ENCODE measurements around the gene LIMCH1.
"Not testable (repeated sequence)": the region's sequence is repeated elsewhere in the genome, so short reads cannot be mapped to it uniquely, and the experiment has no call there.

Gene LIMCH1

DNA sequence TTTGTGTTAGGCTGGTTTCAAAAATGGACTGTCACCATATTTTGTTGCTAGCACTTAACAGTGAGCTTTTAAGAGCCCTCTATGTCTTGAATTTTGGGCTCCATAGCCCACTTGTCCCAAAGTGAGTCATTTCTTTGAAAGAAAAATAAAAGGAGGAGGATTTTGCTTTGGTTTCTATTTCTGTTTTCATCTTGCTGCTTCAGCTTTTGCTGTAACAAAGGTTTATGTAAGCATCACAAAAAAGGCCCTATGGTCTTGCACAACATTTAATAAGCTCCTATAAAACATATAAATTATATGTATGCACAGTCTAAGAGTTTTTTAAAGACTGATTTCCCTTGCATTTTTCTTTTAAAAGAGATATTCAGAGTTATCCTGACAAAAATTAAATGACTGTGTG lies 105.4 kb downstream of the LIMCH1 start:
- Histone ChIP-seq H3K27me3 (ENCODE audit: control insufficient read depth in 5 of 5, insufficient read depth in 4 of 5, low read length in 5 of 5) (no peaks in the 10 kb centered on the region), H3K9me3 (ENCODE audit: control insufficient read depth in 5 of 5, low read length in 5 of 5) (no peaks in the 10 kb centered on the region), H3K4me1 (ENCODE audit: control insufficient read depth in 5 of 5, insufficient read depth in 5 of 5, low read length in 5 of 5) (peaks cover 0 to 21% (median 14%) of the 10 kb centered on the region in 5 donors), H3K9ac (ENCODE audit: low read length in 5 of 5) (no peak overlapping the region), H3K27ac (ENCODE audit: low read depth, low read length) (no peak overlapping the region), H3K4me3 (ENCODE audit: low read depth in 1 of 5, low read length in 5 of 5) (no peak overlapping the region), H3K36me3 (ENCODE audit: control insufficient read depth in 5 of 5, insufficient read depth in 5 of 5, low read length in 5 of 5) (peaks cover 14 to 27% (median 21%) of the 10 kb centered on the region in 5 donors)

DNA sequence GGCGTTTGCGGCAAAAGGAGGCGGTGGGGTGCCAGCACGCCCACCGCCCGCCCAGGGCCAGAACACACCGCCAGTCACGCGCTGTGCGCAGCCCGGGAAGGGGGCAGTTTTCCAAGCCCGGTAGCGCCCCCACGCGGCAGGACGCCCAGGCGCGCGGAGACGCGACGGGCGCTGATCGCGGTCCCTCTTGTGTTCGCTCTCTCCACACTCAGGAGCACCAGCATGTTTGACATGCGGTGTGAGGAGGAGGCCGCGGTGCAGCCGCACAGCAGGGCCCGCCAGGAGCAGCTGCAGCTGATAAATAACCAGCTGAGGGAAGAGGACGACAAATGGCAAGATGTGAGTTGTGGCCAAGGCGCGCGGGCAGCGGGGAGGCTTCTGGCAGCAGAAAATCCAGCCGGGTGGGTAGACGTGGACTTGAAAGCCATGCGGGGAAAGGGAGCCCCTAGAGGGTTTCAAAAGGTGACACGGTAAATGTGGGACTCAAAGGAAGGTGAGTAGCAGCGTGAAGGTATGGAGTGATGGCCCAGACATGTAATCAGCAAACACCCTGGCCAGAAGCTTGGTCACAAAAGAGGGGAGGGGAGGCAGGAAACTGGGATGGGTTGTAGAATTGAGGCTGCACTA lies 106.4 kb downstream of the LIMCH1 start:
- Histone ChIP-seq H3K36me3 (ENCODE audit: control insufficient read depth in 5 of 5, insufficient read depth in 5 of 5, low read length in 5 of 5) (peaks cover 12 to 25% (median 22%) of the 10 kb centered on the region in 5 donors), H3K27ac (ENCODE audit: low read depth, low read length) (no peak overlapping the region), H3K9ac (ENCODE audit: low read length in 5 of 5) (no peak overlapping the region), H3K4me1 (ENCODE audit: control insufficient read depth in 5 of 5, insufficient read depth in 5 of 5, low read length in 5 of 5) (peaks cover 0 to 21% (median 17%) of the 10 kb centered on the region in 5 donors), H3K4me3 (ENCODE audit: low read depth in 1 of 5, low read length in 5 of 5) (peak overlapping the region in 2 of 5 donors; percentile 13 to 28), H3K9me3 (ENCODE audit: control insufficient read depth in 5 of 5, low read length in 5 of 5) (no peaks in the 10 kb centered on the region), H3K27me3 (ENCODE audit: control insufficient read depth in 5 of 5, insufficient read depth in 4 of 5, low read length in 5 of 5) (no peaks in the 10 kb centered on the region)

DNA sequence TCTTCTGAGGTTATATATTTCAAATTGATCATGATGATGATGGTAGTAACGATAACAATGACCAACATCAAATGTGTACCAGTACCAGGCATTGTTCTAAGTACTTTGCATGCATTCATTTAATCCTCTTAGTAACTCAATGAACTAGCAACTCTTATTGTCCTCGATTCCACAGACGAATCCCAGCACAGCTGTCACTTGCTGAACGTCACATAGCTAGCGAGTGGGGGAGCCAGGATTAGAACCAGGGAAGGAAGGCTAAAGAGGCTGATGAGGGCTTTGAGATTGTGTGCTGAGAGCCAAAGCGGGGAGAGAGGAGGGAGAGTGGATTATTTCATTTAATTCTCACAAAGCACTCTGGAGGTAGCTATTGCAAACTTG lies 106.9 kb downstream of the LIMCH1 start:
- Histone ChIP-seq H3K36me3 (ENCODE audit: control insufficient read depth in 5 of 5, insufficient read depth in 5 of 5, low read length in 5 of 5) (peaks cover 12 to 27% (median 26%) of the 10 kb centered on the region in 5 donors), H3K9ac (ENCODE audit: low read length in 5 of 5) (no peak overlapping the region), H3K9me3 (ENCODE audit: control insufficient read depth in 5 of 5, low read length in 5 of 5) (no peaks in the 10 kb centered on the region), H3K4me3 (ENCODE audit: low read depth in 1 of 5, low read length in 5 of 5) (no peak overlapping the region), H3K27ac (ENCODE audit: low read depth, low read length) (no peak overlapping the region), H3K4me1 (ENCODE audit: control insufficient read depth in 5 of 5, insufficient read depth in 5 of 5, low read length in 5 of 5) (peaks cover 0 to 21% (median 17%) of the 10 kb centered on the region in 5 donors), H3K27me3 (ENCODE audit: control insufficient read depth in 5 of 5, insufficient read depth in 4 of 5, low read length in 5 of 5) (no peaks in the 10 kb centered on the region)

DNA sequence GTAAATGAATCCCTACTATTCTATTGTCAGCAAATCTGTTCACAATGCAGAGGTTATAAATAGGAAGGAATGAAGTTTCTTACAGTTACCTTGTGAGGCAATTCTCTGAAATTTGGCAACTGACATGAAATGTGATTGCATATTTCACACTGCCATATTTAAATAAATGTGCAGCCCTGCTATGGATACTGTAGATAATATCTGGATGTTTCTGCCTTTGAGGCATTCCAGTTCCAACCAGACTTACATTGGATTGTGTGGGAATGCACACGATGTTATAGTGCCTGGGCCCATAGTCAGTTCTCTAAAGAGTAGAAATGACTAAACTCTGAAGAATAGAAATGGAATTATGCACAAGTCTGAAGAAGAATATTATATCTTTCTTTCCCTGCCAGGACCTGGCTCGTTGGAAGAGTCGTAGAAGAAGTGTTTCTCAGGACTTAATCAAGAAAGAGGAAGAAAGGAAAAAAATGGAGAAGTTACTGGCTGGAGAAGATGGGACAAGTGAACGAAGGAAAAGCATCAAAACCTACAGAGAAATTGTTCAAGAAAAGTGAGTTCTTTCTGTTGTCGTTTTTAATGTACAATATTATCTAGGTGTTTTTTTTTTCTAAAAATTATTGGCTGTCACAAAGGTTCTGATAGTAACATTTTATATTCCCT lies 107.9 kb downstream of the LIMCH1 start:
- Histone ChIP-seq H3K36me3 (ENCODE audit: control insufficient read depth in 5 of 5, insufficient read depth in 5 of 5, low read length in 5 of 5) (peaks cover 12 to 37% (median 33%) of the 10 kb centered on the region in 5 donors), H3K9me3 (ENCODE audit: control insufficient read depth in 5 of 5, low read length in 5 of 5) (no peaks in the 10 kb centered on the region), H3K4me1 (ENCODE audit: control insufficient read depth in 5 of 5, insufficient read depth in 5 of 5, low read length in 5 of 5) (peaks cover 0 to 21% (median 17%) of the 10 kb centered on the region in 5 donors), H3K27ac (ENCODE audit: low read depth, low read length) (no peak overlapping the region), H3K27me3 (ENCODE audit: control insufficient read depth in 5 of 5, insufficient read depth in 4 of 5, low read length in 5 of 5) (no peaks in the 10 kb centered on the region), H3K9ac (ENCODE audit: low read length in 5 of 5) (no peak overlapping the region), H3K4me3 (ENCODE audit: low read depth in 1 of 5, low read length in 5 of 5) (no peak overlapping the region)

DNA sequence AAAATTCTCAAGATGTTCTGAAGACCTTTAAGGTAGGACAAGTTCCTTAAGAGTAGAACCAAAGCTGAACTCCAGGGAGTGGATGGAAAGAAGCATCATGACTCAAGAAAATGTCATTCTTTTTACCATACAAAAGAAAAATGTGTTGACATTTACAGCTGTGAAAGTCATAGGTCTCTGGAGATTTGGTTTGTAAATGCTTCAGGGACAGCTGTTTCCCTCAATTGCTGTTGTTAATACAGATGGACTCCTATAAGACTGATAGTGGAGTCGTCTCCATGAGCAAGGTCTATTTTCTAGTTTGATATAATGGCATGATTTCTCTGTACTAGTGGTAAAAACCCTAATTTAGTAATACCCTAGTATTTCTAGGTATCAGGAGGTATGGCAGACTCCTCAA lies 108.9 kb downstream of the LIMCH1 start:
- Histone ChIP-seq H3K27me3 (ENCODE audit: control insufficient read depth in 5 of 5, insufficient read depth in 4 of 5, low read length in 5 of 5) (no peaks in the 10 kb centered on the region), H3K4me3 (ENCODE audit: low read depth in 1 of 5, low read length in 5 of 5) (no peak overlapping the region), H3K36me3 (ENCODE audit: control insufficient read depth in 5 of 5, insufficient read depth in 5 of 5, low read length in 5 of 5) (peaks cover 15 to 43% (median 37%) of the 10 kb centered on the region in 5 donors), H3K9me3 (ENCODE audit: control insufficient read depth in 5 of 5, low read length in 5 of 5) (no peaks in the 10 kb centered on the region), H3K27ac (ENCODE audit: low read depth, low read length) (no peak overlapping the region), H3K9ac (ENCODE audit: low read length in 5 of 5) (no peak overlapping the region), H3K4me1 (ENCODE audit: control insufficient read depth in 5 of 5, insufficient read depth in 5 of 5, low read length in 5 of 5) (peaks cover 0 to 21% (median 17%) of the 10 kb centered on the region in 5 donors)

DNA sequence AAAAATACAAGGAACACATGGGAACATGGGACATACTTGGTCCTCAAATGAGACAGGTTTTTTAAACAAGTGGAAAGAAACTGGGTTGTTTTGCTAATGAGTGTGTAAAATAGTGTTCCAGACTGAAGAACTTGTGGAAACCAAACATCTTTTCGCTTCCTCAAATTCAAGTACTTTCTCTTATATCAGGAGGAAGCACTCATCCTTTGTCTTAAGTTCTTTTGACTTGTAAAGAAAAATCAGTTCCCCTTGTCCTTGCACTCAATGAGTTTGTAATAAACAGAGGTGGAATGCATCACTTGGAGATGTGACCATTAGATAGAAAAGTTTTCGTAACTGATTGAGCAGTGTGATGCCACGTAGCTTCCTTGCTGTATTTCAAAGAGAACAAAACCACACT lies 109.4 kb downstream of the LIMCH1 start:
- H3K9me3 ChIP-seq (ENCODE audit: control insufficient read depth in 5 of 5, low read length in 5 of 5): no peaks in the 10 kb centered on the region
- no peaks in the 10 kb centered on the region for H3K27me3 ChIP-seq (ENCODE audit: control insufficient read depth in 5 of 5, insufficient read depth in 4 of 5, low read length in 5 of 5)
- peaks cover 18 to 46% (median 40%) of the 10 kb centered on the region in 5 donors for H3K36me3 ChIP-seq (ENCODE audit: control insufficient read depth in 5 of 5, insufficient read depth in 5 of 5, low read length in 5 of 5)
- H3K4me1 ChIP-seq (ENCODE audit: control insufficient read depth in 5 of 5, insufficient read depth in 5 of 5, low read length in 5 of 5): peaks cover 0 to 21% (median 17%) of the 10 kb centered on the region in 5 donors
- H3K9ac ChIP-seq (ENCODE audit: low read length in 5 of 5): no peak overlapping the region
- no peak overlapping the region for H3K4me3 ChIP-seq (ENCODE audit: low read depth in 1 of 5, low read length in 5 of 5)
- no peak overlapping the region for H3K27ac ChIP-seq (ENCODE audit: low read depth, low read length)

DNA sequence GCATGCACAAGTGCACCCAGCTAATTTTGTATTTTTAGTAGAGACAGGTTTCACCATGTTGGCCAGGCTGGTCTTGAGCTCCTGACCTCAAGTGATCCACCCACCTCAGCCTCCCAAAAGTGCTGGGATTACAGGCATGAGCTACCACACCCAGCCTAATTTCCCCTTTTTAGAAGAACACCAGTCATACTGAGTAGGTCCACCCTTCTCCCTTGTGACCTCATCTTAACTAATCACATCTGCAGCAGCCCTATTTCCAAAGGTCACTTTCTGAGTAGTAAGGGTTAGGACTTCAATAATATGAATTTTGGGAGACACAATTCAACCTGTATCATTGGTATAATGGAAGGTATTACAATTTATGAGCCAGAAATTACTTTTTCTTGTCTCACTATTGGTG lies 113.2 kb downstream of the LIMCH1 start:
- not testable (repeated sequence) for H3K4me1 ChIP-seq (ENCODE audit: control insufficient read depth in 5 of 5, insufficient read depth in 5 of 5, low read length in 5 of 5); H3K27me3 ChIP-seq (ENCODE audit: control insufficient read depth in 5 of 5, insufficient read depth in 4 of 5, low read length in 5 of 5); H3K9ac ChIP-seq (ENCODE audit: low read length in 5 of 5); H3K9me3 ChIP-seq (ENCODE audit: control insufficient read depth in 5 of 5, low read length in 5 of 5); H3K27ac ChIP-seq (ENCODE audit: low read depth, low read length); H3K4me3 ChIP-seq (ENCODE audit: low read depth in 1 of 5, low read length in 5 of 5)
- peaks cover 26 to 59% (median 53%) of the 10 kb centered on the region in 5 donors for H3K36me3 ChIP-seq (ENCODE audit: control insufficient read depth in 5 of 5, insufficient read depth in 5 of 5, low read length in 5 of 5)

DNA sequence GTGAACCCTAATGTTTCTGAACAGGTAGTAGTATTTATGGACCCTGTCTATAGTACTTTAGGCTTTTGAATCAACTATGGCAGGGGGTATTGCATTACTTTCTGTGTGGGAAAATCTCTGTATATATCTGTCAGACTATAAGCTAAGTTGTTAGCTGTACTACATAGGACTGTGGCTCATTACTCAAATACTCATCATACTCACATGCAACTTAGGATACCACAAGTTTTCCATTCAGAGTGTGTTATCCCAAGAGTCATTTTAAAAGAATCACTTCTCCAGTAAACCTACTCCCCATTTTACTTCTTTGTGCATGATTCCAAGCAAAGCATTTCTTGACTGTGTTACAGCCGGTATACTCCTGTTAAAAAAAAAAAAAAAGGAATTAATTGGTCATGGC lies 115.0 kb downstream of the LIMCH1 start:
- no peaks in the 10 kb centered on the region for H3K27me3 ChIP-seq (ENCODE audit: control insufficient read depth in 5 of 5, insufficient read depth in 4 of 5, low read length in 5 of 5)
- H3K9ac ChIP-seq (ENCODE audit: low read length in 5 of 5): no peak overlapping the region
- no peaks in the 10 kb centered on the region for H3K9me3 ChIP-seq (ENCODE audit: control insufficient read depth in 5 of 5, low read length in 5 of 5)
- peaks cover 0 to 11% (median 4%) of the 10 kb centered on the region in 5 donors for H3K4me1 ChIP-seq (ENCODE audit: control insufficient read depth in 5 of 5, insufficient read depth in 5 of 5, low read length in 5 of 5)
- peaks cover 15 to 46% (median 38%) of the 10 kb centered on the region in 5 donors for H3K36me3 ChIP-seq (ENCODE audit: control insufficient read depth in 5 of 5, insufficient read depth in 5 of 5, low read length in 5 of 5)
- H3K27ac ChIP-seq (ENCODE audit: low read depth, low read length): no peak overlapping the region
- no peak overlapping the region for H3K4me3 ChIP-seq (ENCODE audit: low read depth in 1 of 5, low read length in 5 of 5)

DNA sequence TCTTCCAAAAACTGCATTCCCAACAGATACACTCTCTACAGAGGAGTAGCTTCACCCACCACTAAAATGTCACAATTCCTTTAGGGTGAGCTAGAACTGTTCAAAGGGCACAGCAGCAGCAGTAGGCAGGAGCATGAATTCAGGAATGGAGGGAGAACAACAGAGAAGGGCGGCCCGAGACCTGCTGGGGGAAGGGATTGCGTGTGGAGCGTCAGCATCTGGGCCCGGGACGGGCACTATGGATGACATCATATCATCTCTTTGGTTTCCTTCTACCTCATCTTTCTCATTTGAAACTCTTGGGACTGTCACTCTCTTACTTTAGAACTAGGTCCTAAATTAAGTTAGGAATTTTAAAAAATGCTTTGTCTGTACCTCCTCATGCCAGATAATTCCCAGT lies 115.6 kb downstream of the LIMCH1 start:
- no peak overlapping the region for H3K4me3 ChIP-seq (ENCODE audit: low read depth in 1 of 5, low read length in 5 of 5)
- H3K9ac ChIP-seq (ENCODE audit: low read length in 5 of 5): no peak overlapping the region
- peaks cover 18 to 49% (median 39%) of the 10 kb centered on the region in 5 donors for H3K36me3 ChIP-seq (ENCODE audit: control insufficient read depth in 5 of 5, insufficient read depth in 5 of 5, low read length in 5 of 5)
- no peaks in the 10 kb centered on the region for H3K9me3 ChIP-seq (ENCODE audit: control insufficient read depth in 5 of 5, low read length in 5 of 5)
- H3K27me3 ChIP-seq (ENCODE audit: control insufficient read depth in 5 of 5, insufficient read depth in 4 of 5, low read length in 5 of 5): no peaks in the 10 kb centered on the region
- no peak overlapping the region for H3K27ac ChIP-seq (ENCODE audit: low read depth, low read length)
- H3K4me1 ChIP-seq (ENCODE audit: control insufficient read depth in 5 of 5, insufficient read depth in 5 of 5, low read length in 5 of 5): peaks cover 0 to 11% (median under 1%) of the 10 kb centered on the region in 5 donors

DNA sequence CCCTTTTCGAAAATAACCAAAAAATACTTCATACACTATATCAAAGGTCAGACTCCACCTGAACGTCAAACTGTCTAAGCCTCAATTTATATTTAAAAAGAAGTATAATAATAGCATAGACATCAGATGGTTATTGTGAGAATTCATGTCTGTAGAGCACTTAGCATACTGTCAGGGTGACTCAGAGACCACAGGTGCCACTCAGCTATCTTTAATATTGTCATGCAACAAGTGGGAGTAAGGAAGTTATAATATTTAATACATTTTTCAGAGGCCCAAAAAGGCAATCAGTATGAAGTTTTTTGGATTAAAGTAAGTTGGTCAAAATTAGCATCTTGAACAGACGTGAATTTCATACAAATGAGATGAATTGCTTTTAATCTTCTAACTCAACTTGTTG lies 117.2 kb downstream of the LIMCH1 start:
- peaks cover 0 to 11% (median 0%) of the 10 kb centered on the region in 5 donors for H3K4me1 ChIP-seq (ENCODE audit: control insufficient read depth in 5 of 5, insufficient read depth in 5 of 5, low read length in 5 of 5)
- H3K9ac ChIP-seq (ENCODE audit: low read length in 5 of 5): no peak overlapping the region
- peaks cover 23 to 48% (median 38%) of the 10 kb centered on the region in 5 donors for H3K36me3 ChIP-seq (ENCODE audit: control insufficient read depth in 5 of 5, insufficient read depth in 5 of 5, low read length in 5 of 5)
- H3K27me3 ChIP-seq (ENCODE audit: control insufficient read depth in 5 of 5, insufficient read depth in 4 of 5, low read length in 5 of 5): no peaks in the 10 kb centered on the region
- H3K9me3 ChIP-seq (ENCODE audit: control insufficient read depth in 5 of 5, low read length in 5 of 5): no peaks in the 10 kb centered on the region
- no peak overlapping the region for H3K27ac ChIP-seq (ENCODE audit: low read depth, low read length)
- H3K4me3 ChIP-seq (ENCODE audit: low read depth in 1 of 5, low read length in 5 of 5): no peak overlapping the region
